CD8-positive, alpha-beta memory T cell (primary cell): ENCODE data around the gene TTF2. TPM values are rescaled to one million over a fixed set of nuclear protein-coding genes. Genes with fewer than 3 reads are reported as not detected.

Source experiments
- CTCF ChIA-PET: fragments of 350-600 bp; sonication (Branson Sonifier 250); formaldehyde crosslinking; loops from one replicate; lab custom pipeline; 2021; ENCODE audit warnings: antibody characterized with exemption; lab: Charles Lee
- POLR2A ChIA-PET: fragments of 350-600 bp; sonication (Branson Sonifier 250); formaldehyde crosslinking; loops from one replicate; lab custom pipeline; 2021; ENCODE audit warnings: antibody characterized with exemption; lab: Charles Lee
- DNase-seq, 5 donors: peaks; one replicate each; pipeline versions ENCODE4 v3.0.0 to v3.0.0-alpha.2; 2020 to 2022; ENCODE audit warnings: mixed read lengths in 1 of 5
- H3K27ac ChIP-seq: one replicate; pipeline ENCODE4 v1.7.0; 2013; ENCODE audit warnings: low read depth, mild to moderate bottlenecking, low read length, moderate library complexity
- H3K27me3 ChIP-seq: 2 replicates; pipeline ENCODE4 v1.7.0; 2013; ENCODE audit warnings: low read length, mild to moderate bottlenecking; ENCODE audit not compliant: insufficient read depth, poor library complexity, severe bottlenecking
- H3K36me3 ChIP-seq: 2 replicates; pipeline ENCODE4 v1.7.0; 2013; ENCODE audit warnings: mild to moderate bottlenecking, low read length, moderate library complexity; ENCODE audit not compliant: insufficient read depth
- H3K4me1 ChIP-seq: 2 replicates; pipeline ENCODE4 v1.7.0; 2013; ENCODE audit warnings: mild to moderate bottlenecking, low read length, moderate library complexity; ENCODE audit not compliant: insufficient read depth
- H3K4me3 ChIP-seq: 2 replicates; pipeline ENCODE4 v1.7.0; 2013; ENCODE audit warnings: mild to moderate bottlenecking, low read length
- H3K9me3 ChIP-seq: 2 replicates; pipeline ENCODE4 v1.7.0; 2013; ENCODE audit warnings: mild to moderate bottlenecking, low read length
- H3K27ac Mint-ChIP-seq, 8 donors: one replicate each; pipeline ENCODE4 v1.8.0; 2020 to 2021; ENCODE audit warnings: mixed read lengths in 8 of 8, mild to moderate bottlenecking in 6 of 8, inconsistent platforms in 3 of 8, moderate library complexity in 3 of 8
- H3K27me3 Mint-ChIP-seq, 2 donors: one replicate each; pipeline ENCODE4 v1.8.0; 2020 to 2021; ENCODE audit warnings: mixed read lengths in 2 of 2, mild to moderate bottlenecking in 1 of 2, moderate library complexity in 1 of 2
- H3K36me3 Mint-ChIP-seq, 3 donors: one replicate each; pipeline ENCODE4 v1.8.0; 2020 to 2021; ENCODE audit warnings: mixed read lengths in 3 of 3, inconsistent platforms in 1 of 3, mild to moderate bottlenecking in 1 of 3
- H3K4me1 Mint-ChIP-seq, 3 donors: one replicate each; pipeline ENCODE4 v1.8.0; 2020 to 2021; ENCODE audit warnings: mixed read lengths in 3 of 3, inconsistent platforms in 1 of 3, mild to moderate bottlenecking in 1 of 3
- H3K4me3 Mint-ChIP-seq, 7 donors: one replicate each; pipeline ENCODE4 v1.8.0; 2020 to 2021; ENCODE audit warnings: mixed read lengths in 7 of 7, mild to moderate bottlenecking in 6 of 7, moderate library complexity in 4 of 7, inconsistent platforms in 2 of 7
- H3K9me3 Mint-ChIP-seq, 5 donors: one replicate each; pipeline ENCODE4 v1.8.0; 2020 to 2022; ENCODE audit warnings: mixed read lengths in 5 of 5, mild to moderate bottlenecking in 3 of 5, moderate library complexity in 2 of 5, inconsistent platforms in 1 of 5
- polyA plus RNA-seq: library from polyadenylated mRNA; unstranded; fragments of 300-500 nt; fragmentation: Illumina TruSeq; gene quantifications from one replicate; pipeline ENCODE4 v1.2.3, GENCODE V29; 2021
- total RNA-seq, 2 experiments: library from RNA; stranded (reverse); gene quantifications; one replicate each; pipeline ENCODE4 v1.2.3, GENCODE V29; 2021

Gene TTF2
- total and polyA plus RNA-seq, 3 experiments from 2014 or later = 11.7 to 89.0 (median 89.0) TPM

DNA sequence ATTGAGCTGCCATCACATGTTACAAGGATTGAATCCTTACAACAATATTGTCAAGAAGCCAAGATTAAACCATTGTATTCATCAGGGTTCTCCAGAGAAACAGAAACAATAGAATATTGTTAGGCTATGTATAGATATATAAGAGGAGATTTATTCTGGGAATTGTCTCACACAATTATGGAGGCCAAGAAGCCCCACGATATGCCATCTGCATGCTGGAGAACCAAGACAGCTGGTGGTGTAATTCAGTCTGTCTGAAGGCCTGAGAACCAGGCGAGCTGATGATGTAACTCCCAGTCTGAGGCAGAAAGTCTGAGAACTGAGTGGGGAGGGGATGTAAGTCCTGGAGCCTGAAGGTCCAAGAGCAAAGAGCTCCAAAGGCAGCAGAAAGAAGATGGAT lies 14.5 kb upstream of the TTF2 start:
- peak overlapping the region in 1 of 8 donors; percentile 36 for H3K27ac Mint-ChIP-seq
- H3K27me3 Mint-ChIP-seq = no peaks in the 10 kb centered on the region
- no peak overlapping the region for H3K4me3 ChIP-seq
- peaks cover 31% of the 10 kb centered on the region for H3K4me1 ChIP-seq
- H3K4me3 Mint-ChIP-seq = no peak overlapping the region
- peaks cover 11 to 13% (median 11%) of the 10 kb centered on the region in 3 donors for H3K4me1 Mint-ChIP-seq
- no peaks in the 10 kb centered on the region for H3K9me3 ChIP-seq
- peaks cover 0 to 8% (median 1%) of the 10 kb centered on the region in 5 donors for H3K9me3 Mint-ChIP-seq
- POLR2A ChIA-PET = interaction anchor here (0.6 to 1.3 kb wide), 2 partner anchors 15 to 59 kb away, joined by 3 to 5 read pairs; partner anchors contain the start of gene TTF2
- no peaks in the 10 kb centered on the region for H3K27me3 ChIP-seq
- DNase-seq = no peak
- CTCF ChIA-PET = no interaction called here
- no peaks in the 10 kb centered on the region for H3K36me3 ChIP-seq
- peaks cover 0 to 8% (median 1%) of the 10 kb centered on the region in 3 donors for H3K36me3 Mint-ChIP-seq
- H3K27ac ChIP-seq = no peak overlapping the region

DNA sequence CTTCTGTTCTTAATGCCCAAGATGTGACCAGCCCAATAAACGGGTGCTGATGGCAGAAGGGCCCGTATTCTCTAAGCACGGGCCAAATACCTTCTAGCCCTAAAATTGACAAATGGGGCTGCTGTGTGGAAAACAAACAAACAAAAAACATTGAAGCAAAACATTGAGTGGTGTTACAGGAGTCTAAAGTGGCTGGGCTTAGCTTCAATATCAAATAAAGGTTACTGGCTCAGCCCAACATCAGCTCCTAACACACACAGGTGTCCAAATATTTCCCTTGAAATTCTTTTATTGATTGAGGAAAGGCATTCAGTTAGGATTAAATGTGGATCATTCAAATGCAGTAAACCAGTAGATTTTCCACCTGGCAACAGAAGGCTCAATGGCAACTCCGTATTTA lies 13.3 kb upstream of the TTF2 start:
- H3K4me3 Mint-ChIP-seq = no peak overlapping the region
- Histone ChIP-seq H3K4me3 (no peak overlapping the region), H3K27ac (no peak overlapping the region), H3K27me3 (no peaks in the 10 kb centered on the region), H3K9me3 (no peaks in the 10 kb centered on the region), H3K4me1 (peaks cover 42% of the 10 kb centered on the region), H3K36me3 (no peaks in the 10 kb centered on the region)
- no peaks in the 10 kb centered on the region for H3K27me3 Mint-ChIP-seq
- peaks cover 22 to 23% (median 23%) of the 10 kb centered on the region in 3 donors for H3K4me1 Mint-ChIP-seq
- ChIA-PET POLR2A (no interaction called here), CTCF (no interaction called here)
- H3K9me3 Mint-ChIP-seq = peaks cover 0 to 8% (median 0%) of the 10 kb centered on the region in 5 donors
- no peak overlapping the region for H3K27ac Mint-ChIP-seq
- DNase-seq = no peak
- peaks cover 0 to 4% (median 0%) of the 10 kb centered on the region in 3 donors for H3K36me3 Mint-ChIP-seq

DNA sequence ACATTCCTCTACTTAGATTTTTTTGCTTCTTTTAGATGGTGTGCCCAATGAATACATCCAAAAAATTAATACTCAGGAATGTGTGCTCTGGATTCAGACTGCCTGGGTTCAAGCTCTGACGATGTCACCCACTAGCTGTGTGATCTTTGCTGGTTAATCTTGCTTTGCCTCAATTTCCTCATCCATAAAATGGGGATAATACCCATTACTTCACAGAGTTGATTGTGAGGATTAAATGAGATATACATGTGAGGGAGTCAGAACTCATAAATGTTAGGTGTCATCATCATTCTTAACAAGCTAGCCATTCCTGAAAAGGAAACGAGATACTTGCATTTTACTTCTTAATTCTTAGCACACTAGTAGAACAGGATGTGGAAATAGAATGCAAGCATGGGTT lies 12.9 kb upstream of the TTF2 start:
- Histone ChIP-seq H3K9me3 (no peaks in the 10 kb centered on the region), H3K27ac (no peak overlapping the region), H3K4me3 (no peak overlapping the region), H3K36me3 (no peaks in the 10 kb centered on the region), H3K27me3 (no peaks in the 10 kb centered on the region), H3K4me1 (peaks cover 47% of the 10 kb centered on the region)
- no peak overlapping the region for H3K4me3 Mint-ChIP-seq
- H3K9me3 Mint-ChIP-seq = peaks cover 0 to 8% (median 0%) of the 10 kb centered on the region in 5 donors
- peaks cover 27 to 28% (median 28%) of the 10 kb centered on the region in 3 donors for H3K4me1 Mint-ChIP-seq
- no peaks in the 10 kb centered on the region for H3K27me3 Mint-ChIP-seq
- ChIA-PET CTCF (interaction anchor here (0.6 kb wide), 1 partner anchor 322 kb away, joined by 4 read pairs; no protein-coding TSS in a partner anchor), POLR2A (no interaction called here)
- peaks cover 0 to 4% (median 0%) of the 10 kb centered on the region in 3 donors for H3K36me3 Mint-ChIP-seq
- peak overlapping the region in 1 of 8 donors; percentile 12 for H3K27ac Mint-ChIP-seq
- DNase-seq = no peak

DNA sequence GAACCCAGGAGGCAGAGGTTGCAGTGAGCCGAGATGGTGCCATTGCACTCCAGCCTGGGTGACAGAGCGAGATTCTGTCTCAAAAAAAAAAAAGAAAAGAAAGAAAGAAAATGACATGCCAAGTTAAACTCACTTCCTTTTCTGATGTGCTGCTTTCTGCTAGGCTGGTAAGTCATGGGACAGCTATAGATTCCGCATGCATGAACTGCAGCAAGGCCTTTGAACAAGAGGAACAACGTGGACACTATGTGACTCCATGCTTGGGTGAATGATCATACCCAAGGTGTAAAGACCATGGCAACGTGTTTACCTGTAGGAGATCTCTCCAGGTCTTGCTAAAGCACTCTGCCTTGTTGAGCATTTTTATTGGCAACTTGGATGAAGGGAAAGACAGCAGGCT lies 10.3 kb upstream of the TTF2 start:
- POLR2A ChIA-PET = no interaction called here
- peak in 1 of 5 donors; percentile 16 for DNase-seq
- Histone ChIP-seq H3K9me3 (no peaks in the 10 kb centered on the region), H3K4me3 (no peak overlapping the region), H3K36me3 (no peaks in the 10 kb centered on the region), H3K4me1 (peaks cover 50% of the 10 kb centered on the region), H3K27me3 (no peaks in the 10 kb centered on the region), H3K27ac (no peak overlapping the region)
- H3K9me3 Mint-ChIP-seq = no peaks in the 10 kb centered on the region
- no peaks in the 10 kb centered on the region for H3K27me3 Mint-ChIP-seq
- H3K4me1 Mint-ChIP-seq = peaks cover 32% of the 10 kb centered on the region in 3 donors
- CTCF ChIA-PET = no interaction called here
- H3K36me3 Mint-ChIP-seq = no peaks in the 10 kb centered on the region
- H3K4me3 Mint-ChIP-seq = no peak overlapping the region
- H3K27ac Mint-ChIP-seq = peak overlapping the region in 3 of 8 donors; percentile 7 to 78 (median 23)

DNA sequence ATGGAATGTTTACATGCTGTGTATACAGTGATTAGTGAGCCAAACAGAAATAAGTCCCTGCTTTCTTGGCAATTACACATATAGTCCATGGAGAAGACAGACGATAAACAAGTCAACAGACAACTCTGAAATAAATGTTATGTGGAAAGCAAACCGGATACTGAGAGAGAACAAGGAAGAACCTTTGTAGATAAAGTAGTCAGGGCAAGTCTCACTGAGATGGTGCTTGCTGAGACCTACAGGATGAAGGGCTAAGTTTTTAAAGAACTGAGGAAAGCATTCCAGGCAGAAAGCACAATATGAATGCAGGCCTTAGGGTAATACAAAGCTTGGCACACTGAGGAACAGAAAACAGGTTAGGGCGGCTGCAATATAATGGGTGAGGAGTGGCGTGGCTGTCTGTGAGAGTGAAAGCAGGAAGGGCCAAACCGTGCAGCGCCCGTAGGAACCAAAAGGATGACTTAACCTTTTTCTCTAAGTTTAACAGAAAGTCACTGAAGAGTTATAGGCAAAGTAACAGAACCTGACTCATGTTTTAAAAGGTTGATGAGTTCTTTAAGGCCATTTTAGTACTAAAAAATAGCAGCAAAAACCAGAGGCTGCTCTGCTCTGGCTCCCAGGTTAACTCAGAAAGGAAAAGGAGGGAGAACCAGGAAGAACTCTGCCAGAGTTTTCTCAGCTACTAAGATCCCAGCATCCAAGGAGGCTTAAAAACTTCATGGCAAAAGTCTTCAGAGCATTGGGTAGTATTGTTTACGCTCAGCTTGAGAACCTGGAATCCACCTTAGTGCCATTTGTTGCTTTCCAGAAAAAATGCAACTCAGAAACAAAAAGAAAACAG lies 8.7 kb upstream of the TTF2 start:
- POLR2A ChIA-PET = interaction anchor here (0.7 kb wide), 1 partner anchor 8 kb away, joined by 3 read pairs; the partner anchor contains the start of gene TTF2
- Mint-ChIP-seq H3K9me3 (no peaks in the 10 kb centered on the region), H3K36me3 (no peaks in the 10 kb centered on the region), H3K4me3 (peak overlapping the region; percentile 35 to 87 (median 82)), H3K27me3 (no peaks in the 10 kb centered on the region), H3K4me1 (peaks cover 35 to 36% (median 36%) of the 10 kb centered on the region in 3 donors), H3K27ac (peak overlapping the region; percentile 2 to 95 (median 92))
- Histone ChIP-seq H3K9me3 (no peaks in the 10 kb centered on the region), H3K27me3 (no peaks in the 10 kb centered on the region), H3K4me3 (peak overlapping the region; percentile 40), H3K27ac (no peak overlapping the region), H3K4me1 (peaks cover 50% of the 10 kb centered on the region), H3K36me3 (no peaks in the 10 kb centered on the region)
- peak in 1 of 5 donors; percentile 29 for DNase-seq
- CTCF ChIA-PET = interaction anchor here (1.2 to 1.3 kb wide), 3 partner anchors 314 to 477 kb away, joined by 4 to 6 read pairs (median 4); no protein-coding TSS in a partner anchor

DNA sequence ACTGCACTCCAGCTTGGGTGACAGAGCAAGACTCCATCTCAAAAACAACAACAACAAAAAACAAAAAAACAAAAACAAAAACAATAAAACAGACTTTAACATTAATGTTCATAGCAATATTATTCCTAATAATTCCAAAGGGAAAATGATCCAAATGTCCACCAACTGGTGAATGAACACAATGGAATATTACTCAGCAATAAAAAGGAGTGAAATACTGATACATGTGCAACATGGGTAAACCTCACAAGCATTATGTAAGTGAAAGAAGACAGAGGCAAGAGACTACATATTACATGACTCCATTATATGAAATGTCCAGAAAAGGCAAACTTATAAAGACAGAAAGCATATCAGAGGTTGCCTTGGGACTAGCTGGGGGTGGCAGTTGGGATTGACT lies 6.1 kb upstream of the TTF2 start:
- Mint-ChIP-seq H3K4me1 (peaks cover 37 to 43% (median 42%) of the 10 kb centered on the region in 3 donors), H3K27ac (peak overlapping the region in 2 of 8 donors; percentile 15 to 84)
- POLR2A ChIA-PET = no interaction called here

DNA sequence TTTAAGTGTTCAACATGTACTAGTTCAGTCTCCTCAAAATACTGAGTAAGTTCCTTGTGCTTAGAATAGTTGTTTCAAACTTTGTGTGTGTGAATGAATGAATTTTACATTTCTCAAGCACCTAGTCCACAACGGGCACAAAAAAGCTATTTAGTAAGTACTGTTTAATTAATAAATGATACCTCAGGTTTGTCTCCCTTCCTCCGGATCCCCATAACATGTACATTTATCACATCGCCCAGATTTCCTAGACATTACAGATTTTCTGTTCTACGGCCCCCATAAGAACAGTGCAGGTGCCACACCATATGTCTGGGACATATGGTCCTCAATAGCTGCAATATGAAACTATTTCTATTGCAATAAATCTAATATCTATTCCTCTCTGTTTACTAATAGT lies 1.3 kb upstream of the TTF2 start:
- no peaks in the 10 kb centered on the region for H3K9me3 Mint-ChIP-seq
- no peak overlapping the region for H3K27ac ChIP-seq
- ChIA-PET CTCF (interaction anchor here (0.6 to 3.7 kb wide), 6 partner anchors 241 to 484 kb away, joined by 3 to 17 read pairs (median 6); no protein-coding TSS in a partner anchor), POLR2A (no interaction called here)
- no peaks in the 10 kb centered on the region for H3K36me3 ChIP-seq
- DNase-seq = no peak
- no peaks in the 10 kb centered on the region for H3K9me3 ChIP-seq
- no peak overlapping the region for H3K4me3 Mint-ChIP-seq
- no peaks in the 10 kb centered on the region for H3K27me3 ChIP-seq
- peak overlapping the region; percentile 76 for H3K4me3 ChIP-seq
- H3K4me1 Mint-ChIP-seq = peaks cover 37 to 55% (median 54%) of the 10 kb centered on the region in 3 donors
- H3K36me3 Mint-ChIP-seq = peaks cover 2 to 15% (median 7%) of the 10 kb centered on the region in 3 donors
- no peak overlapping the region for H3K27ac Mint-ChIP-seq
- H3K27me3 Mint-ChIP-seq = no peaks in the 10 kb centered on the region
- peaks cover 10% of the 10 kb centered on the region for H3K4me1 ChIP-seq

More for the DNA sequence above, 6.1 kb upstream of the TTF2 start:
- no peak overlapping the region for H3K27ac ChIP-seq
- H3K9me3 ChIP-seq = no peaks in the 10 kb centered on the region
- CTCF ChIA-PET = interaction anchor here (1.0 to 2.1 kb wide), 5 partner anchors 236 to 331 kb away, joined by 3 to 7 read pairs (median 4); no protein-coding TSS in a partner anchor
- H3K4me1 ChIP-seq = peaks cover 39% of the 10 kb centered on the region
- no peak overlapping the region for H3K4me3 ChIP-seq
- Mint-ChIP-seq H3K36me3 (no peaks in the 10 kb centered on the region), H3K9me3 (no peaks in the 10 kb centered on the region), H3K27me3 (no peaks in the 10 kb centered on the region), H3K4me3 (no peak overlapping the region)
- DNase-seq = no peak
- no peaks in the 10 kb centered on the region for H3K36me3 ChIP-seq
- no peaks in the 10 kb centered on the region for H3K27me3 ChIP-seq
